ENCODE data around the gene DDX46.

- no peak for TF ChIP-seq EZH2 (IDR thresholded peaks at IDR 0.05; ENCODE audit: insufficient read depth, poor library complexity, severe bottlenecking)
- no peak for TF ChIP-seq EZH2phosphoT487 (IDR thresholded peaks at IDR 0.05; ENCODE audit: insufficient read depth, low read depth)
These were observed 18.8 kb downstream of the DDX46 start for GRCh38 chr5:134777366-134777765.
